ENCODE data around the gene SNX19. TPM values are rescaled to one million over a fixed set of nuclear protein-coding genes. Genes with fewer than 3 reads are reported as not detected.

SNX19 gene
- total and polyA plus RNA-seq, 2 donors: 12.8 to 27.3 TPM

- DNase-seq (ENCODE audit: low read depth in 6 of 9, low spot score in 9 of 9): no peak
- H3K4me3 ChIP-seq (ENCODE audit: low read length in 2 of 2): no peak overlapping the region
- peaks cover 5 to 19% of the 10 kb centered on the region in 2 donors for H3K4me1 ChIP-seq (ENCODE audit: control insufficient read depth in 2 of 2, insufficient read depth in 2 of 2, low read length in 2 of 2)
- H3K27ac ChIP-seq (ENCODE audit: low read depth in 1 of 2, low read length in 1 of 2): no peak overlapping the region
- H3K36me3 ChIP-seq (ENCODE audit: control insufficient read depth in 2 of 2, insufficient read depth in 2 of 2, low read length in 1 of 2): peaks cover 34 to 70% of the 10 kb centered on the region in 2 donors
- no peaks in the 10 kb centered on the region for H3K27me3 ChIP-seq (ENCODE audit: control insufficient read depth in 2 of 2, insufficient read depth in 1 of 2, low read length in 1 of 2)
- 98% methylated on average over 11 of the region's 11 CpGs for WGBS
- H3K9me3 ChIP-seq (ENCODE audit: control insufficient read depth in 2 of 2, insufficient read depth in 1 of 2, low read length in 1 of 2): no peaks in the 10 kb centered on the region
These were observed 5.0 kb downstream of the SNX19 start for GRCh38 chr11:130911306-130911705.

GRCh38 chr11:130909650-130910049 is 6.6 kb downstream of the SNX19 start:
- H3K4me3 ChIP-seq (ENCODE audit: low read length in 2 of 2): no peak overlapping the region
- H3K9me3 ChIP-seq (ENCODE audit: control insufficient read depth in 2 of 2, insufficient read depth in 1 of 2, low read length in 1 of 2): no peaks in the 10 kb centered on the region
- WGBS: 100% methylated on average over 1 of the region's 1 CpG
- H3K27ac ChIP-seq (ENCODE audit: low read depth in 1 of 2, low read length in 1 of 2): no peak overlapping the region
- DNase-seq (ENCODE audit: low read depth in 6 of 9, low spot score in 9 of 9): no peak
- peaks cover 48 to 83% of the 10 kb centered on the region in 2 donors for H3K36me3 ChIP-seq (ENCODE audit: control insufficient read depth in 2 of 2, insufficient read depth in 2 of 2, low read length in 1 of 2)
- H3K27me3 ChIP-seq (ENCODE audit: control insufficient read depth in 2 of 2, insufficient read depth in 1 of 2, low read length in 1 of 2): no peaks in the 10 kb centered on the region
- H3K4me1 ChIP-seq (ENCODE audit: control insufficient read depth in 2 of 2, insufficient read depth in 2 of 2, low read length in 2 of 2): peaks cover 0 to 7% of the 10 kb centered on the region in 2 donors

GRCh38 chr11:130908770-130909625 is 7.3 kb downstream of the SNX19 start:
- Histone ChIP-seq H3K4me1 (ENCODE audit: control insufficient read depth in 2 of 2, insufficient read depth in 2 of 2, low read length in 2 of 2) (peaks cover 0 to under 1% of the 10 kb centered on the region in 2 donors), H3K36me3 (ENCODE audit: control insufficient read depth in 2 of 2, insufficient read depth in 2 of 2, low read length in 1 of 2) (peaks cover 43 to 83% of the 10 kb centered on the region in 2 donors), H3K9me3 (ENCODE audit: control insufficient read depth in 2 of 2, insufficient read depth in 1 of 2, low read length in 1 of 2) (no peaks in the 10 kb centered on the region), H3K27ac (ENCODE audit: low read depth in 1 of 2, low read length in 1 of 2) (no peak overlapping the region), H3K4me3 (ENCODE audit: low read length in 2 of 2) (no peak overlapping the region), H3K27me3 (ENCODE audit: control insufficient read depth in 2 of 2, insufficient read depth in 1 of 2, low read length in 1 of 2) (no peaks in the 10 kb centered on the region)
- no peak for DNase-seq (ENCODE audit: low read depth in 6 of 9, low spot score in 9 of 9)
- 98% methylated on average over 4 of the region's 4 CpGs for WGBS

GRCh38 chr11:130908061-130908460 is 8.2 kb downstream of the SNX19 start:
- H3K27me3 ChIP-seq (ENCODE audit: control insufficient read depth in 2 of 2, insufficient read depth in 1 of 2, low read length in 1 of 2): no peaks in the 10 kb centered on the region
- no peaks in the 10 kb centered on the region for H3K9me3 ChIP-seq (ENCODE audit: control insufficient read depth in 2 of 2, insufficient read depth in 1 of 2, low read length in 1 of 2)
- DNase-seq (ENCODE audit: low read depth in 6 of 9, low spot score in 9 of 9): no peak
- no peak overlapping the region for H3K27ac ChIP-seq (ENCODE audit: low read depth in 1 of 2, low read length in 1 of 2)
- 97% methylated on average over 6 of the region's 6 CpGs for WGBS
- H3K4me1 ChIP-seq (ENCODE audit: control insufficient read depth in 2 of 2, insufficient read depth in 2 of 2, low read length in 2 of 2): no peaks in the 10 kb centered on the region
- H3K36me3 ChIP-seq (ENCODE audit: control insufficient read depth in 2 of 2, insufficient read depth in 2 of 2, low read length in 1 of 2): peaks cover 50 to 82% of the 10 kb centered on the region in 2 donors
- H3K4me3 ChIP-seq (ENCODE audit: low read length in 2 of 2): no peak overlapping the region

- no peak overlapping the region for H3K4me3 ChIP-seq (ENCODE audit: low read length in 2 of 2)
- no peaks in the 10 kb centered on the region for H3K27me3 ChIP-seq (ENCODE audit: control insufficient read depth in 2 of 2, insufficient read depth in 1 of 2, low read length in 1 of 2)
- peaks cover 58 to 86% of the 10 kb centered on the region in 2 donors for H3K36me3 ChIP-seq (ENCODE audit: control insufficient read depth in 2 of 2, insufficient read depth in 2 of 2, low read length in 1 of 2)
- no peaks in the 10 kb centered on the region for H3K4me1 ChIP-seq (ENCODE audit: control insufficient read depth in 2 of 2, insufficient read depth in 2 of 2, low read length in 2 of 2)
- H3K27ac ChIP-seq (ENCODE audit: low read depth in 1 of 2, low read length in 1 of 2): no peak overlapping the region
- no peaks in the 10 kb centered on the region for H3K9me3 ChIP-seq (ENCODE audit: control insufficient read depth in 2 of 2, insufficient read depth in 1 of 2, low read length in 1 of 2)
- no peak for DNase-seq (ENCODE audit: low read depth in 6 of 9, low spot score in 9 of 9)
These were observed 9.1 kb downstream of the SNX19 start for GRCh38 chr11:130907229-130907628.

- 92% methylated on average over 2 of the region's 2 CpGs for WGBS
These were observed 9.7 kb downstream of the SNX19 start for GRCh38 chr11:130906616-130907015.

GRCh38 chr11:130905512-130905911 is 10.8 kb downstream of the SNX19 start:
- peaks cover 55 to 93% of the 10 kb centered on the region in 2 donors for H3K36me3 ChIP-seq (ENCODE audit: control insufficient read depth in 2 of 2, insufficient read depth in 2 of 2, low read length in 1 of 2)
- WGBS: 99% methylated on average over 3 of the region's 3 CpGs
- H3K27ac ChIP-seq (ENCODE audit: low read depth in 1 of 2, low read length in 1 of 2): no peak overlapping the region
- no peaks in the 10 kb centered on the region for H3K4me1 ChIP-seq (ENCODE audit: control insufficient read depth in 2 of 2, insufficient read depth in 2 of 2, low read length in 2 of 2)
- no peak overlapping the region for H3K4me3 ChIP-seq (ENCODE audit: low read length in 2 of 2)
- DNase-seq (ENCODE audit: low read depth in 6 of 9, low spot score in 9 of 9): no peak
- H3K27me3 ChIP-seq (ENCODE audit: control insufficient read depth in 2 of 2, insufficient read depth in 1 of 2, low read length in 1 of 2): no peaks in the 10 kb centered on the region
- H3K9me3 ChIP-seq (ENCODE audit: control insufficient read depth in 2 of 2, insufficient read depth in 1 of 2, low read length in 1 of 2): no peaks in the 10 kb centered on the region

More at GRCh38 chr11:130906616-130907015, 9.7 kb downstream of the SNX19 start:
- no peak overlapping the region for H3K4me3 ChIP-seq (ENCODE audit: low read length in 2 of 2)
- no peak for DNase-seq (ENCODE audit: low read depth in 6 of 9, low spot score in 9 of 9)
- no peaks in the 10 kb centered on the region for H3K9me3 ChIP-seq (ENCODE audit: control insufficient read depth in 2 of 2, insufficient read depth in 1 of 2, low read length in 1 of 2)
- no peak overlapping the region for H3K27ac ChIP-seq (ENCODE audit: low read depth in 1 of 2, low read length in 1 of 2)
- H3K36me3 ChIP-seq (ENCODE audit: control insufficient read depth in 2 of 2, insufficient read depth in 2 of 2, low read length in 1 of 2): peaks cover 58 to 89% of the 10 kb centered on the region in 2 donors
- no peaks in the 10 kb centered on the region for H3K4me1 ChIP-seq (ENCODE audit: control insufficient read depth in 2 of 2, insufficient read depth in 2 of 2, low read length in 2 of 2)
- no peaks in the 10 kb centered on the region for H3K27me3 ChIP-seq (ENCODE audit: control insufficient read depth in 2 of 2, insufficient read depth in 1 of 2, low read length in 1 of 2)

- no peak overlapping the region for H3K27ac ChIP-seq (ENCODE audit: low read depth in 1 of 2, low read length in 1 of 2)
- H3K4me3 ChIP-seq (ENCODE audit: low read length in 2 of 2): no peak overlapping the region
- no peaks in the 10 kb centered on the region for H3K27me3 ChIP-seq (ENCODE audit: control insufficient read depth in 2 of 2, insufficient read depth in 1 of 2, low read length in 1 of 2)
- no peaks in the 10 kb centered on the region for H3K4me1 ChIP-seq (ENCODE audit: control insufficient read depth in 2 of 2, insufficient read depth in 2 of 2, low read length in 2 of 2)
- H3K9me3 ChIP-seq (ENCODE audit: control insufficient read depth in 2 of 2, insufficient read depth in 1 of 2, low read length in 1 of 2): no peaks in the 10 kb centered on the region
- DNase-seq (ENCODE audit: low read depth in 6 of 9, low spot score in 9 of 9): no peak
- whole genome bisulfite sequencing: 97% methylated on average over 1 of the region's 1 CpG
- H3K36me3 ChIP-seq (ENCODE audit: control insufficient read depth in 2 of 2, insufficient read depth in 2 of 2, low read length in 1 of 2): peaks cover 57 to 93% of the 10 kb centered on the region in 2 donors
These were observed 11.9 kb downstream of the SNX19 start for GRCh38 chr11:130904380-130904779.

GRCh38 chr11:130902380-130902779 is 13.9 kb downstream of the SNX19 start:
- Histone ChIP-seq H3K36me3 (ENCODE audit: control insufficient read depth in 2 of 2, insufficient read depth in 2 of 2, low read length in 1 of 2) (peaks cover 55 to 97% of the 10 kb centered on the region in 2 donors), H3K9me3 (ENCODE audit: control insufficient read depth in 2 of 2, insufficient read depth in 1 of 2, low read length in 1 of 2) (no peaks in the 10 kb centered on the region), H3K27ac (ENCODE audit: low read depth in 1 of 2, low read length in 1 of 2) (no peak overlapping the region), H3K4me3 (ENCODE audit: low read length in 2 of 2) (no peak overlapping the region), H3K27me3 (ENCODE audit: control insufficient read depth in 2 of 2, insufficient read depth in 1 of 2, low read length in 1 of 2) (no peaks in the 10 kb centered on the region), H3K4me1 (ENCODE audit: control insufficient read depth in 2 of 2, insufficient read depth in 2 of 2, low read length in 2 of 2) (no peaks in the 10 kb centered on the region)
- DNase-seq (ENCODE audit: low read depth in 6 of 9, low spot score in 9 of 9): no peak
- WGBS: 97% methylated on average over 3 of the region's 3 CpGs

Data from thymus (tissue), 11 donors.